ENCODE measurements around the gene ADAMTS4. TPM values are rescaled to one million over a fixed set of nuclear protein-coding genes. Genes with fewer than 3 reads are reported as not detected.

Gene ADAMTS4
- total RNA-seq, 1 experiment from 2014 or later: 9.1 TPM

- peaks cover 23% of the 10 kb centered on the region for H3K36me3 Mint-ChIP-seq
- POLR2A ChIA-PET: interaction anchor here (0.6 to 2.5 kb wide), 7 partner anchors 11 to 60 kb away, joined by 3 to 13 read pairs (median 4); partner anchors contain the start of genes ADAMTS4, B4GALT3, DEDD and TOMM40L
- peak; percentile 94 for DNase-seq (ENCODE audit: low spot score)
- peak within 1 kb of the TSS; percentile 13 for H3K27ac Mint-ChIP-seq
- ATAC-seq: peak; percentile 95
- CTCF ChIA-PET: interaction anchor here (0.6 to 2.8 kb wide), 30 partner anchors 8 to 274 kb away, joined by 3 to 41 read pairs (median 4); partner anchors contain the start of genes ADAMTS4, B4GALT3, DEDD and F11R
- H3K9me3 Mint-ChIP-seq: no peaks in the 10 kb centered on the region
- H3K4me1 Mint-ChIP-seq: peaks cover 8% of the 10 kb centered on the region
- H3K27me3 Mint-ChIP-seq (ENCODE audit: low read depth): no peaks in the 10 kb centered on the region
- H3K4me3 Mint-ChIP-seq: peak within 1 kb of the TSS; percentile 79
- no peak for TF ChIP-seq CBFB (CRISPR knock-in tag; IDR thresholded peaks at IDR 0.05; ENCODE audit: low read depth)
- TF ChIP-seq SMAD4 (CRISPR knock-in tag; IDR thresholded peaks at IDR 0.05): no peak
- no peak for TF ChIP-seq MXD4 (CRISPR knock-in tag; IDR thresholded peaks at IDR 0.05; ENCODE audit: borderline replicate concordance)
- no peak for TF ChIP-seq ESRRA (CRISPR knock-in tag; IDR thresholded peaks at IDR 0.05; ENCODE audit: borderline replicate concordance)
- TF ChIP-seq RORB (CRISPR knock-in tag; IDR thresholded peaks at IDR 0.05): no peak
- TF ChIP-seq ZNF232 (CRISPR knock-in tag; IDR thresholded peaks at IDR 0.05): 0 out of 2 replicates have a peak, but pooled peaks have one; percentile 19
- TF ChIP-seq JAZF1 (CRISPR knock-in tag; IDR thresholded peaks at IDR 0.05): no peak
- no peak for TF ChIP-seq ZSCAN18 (CRISPR knock-in tag; IDR thresholded peaks at IDR 0.05)
- TF ChIP-seq CTCF (IDR thresholded peaks at IDR 0.05): peak; percentile 28; the same call in 1 of the 2 replicates
- no peak for TF ChIP-seq ZNF263 (CRISPR knock-in tag; IDR thresholded peaks at IDR 0.05; ENCODE audit: low read depth)
- no peak for TF ChIP-seq ZBTB21 (CRISPR knock-in tag; IDR thresholded peaks at IDR 0.05; ENCODE audit: borderline replicate concordance)
- no peak for TF ChIP-seq NR3C1 (CRISPR knock-in tag; conservative IDR thresholded peaks at IDR 0.05; ENCODE audit: low read depth)
- TF ChIP-seq ZNF423 (CRISPR knock-in tag; IDR thresholded peaks at IDR 0.05): no peak
- peak; percentile 46; the same call in 1 of the 2 replicates for TF ChIP-seq ARID4B (CRISPR knock-in tag; IDR thresholded peaks at IDR 0.05; ENCODE audit: borderline replicate concordance)
- peak; percentile 64; the same call in 1 of the 2 replicates for TF ChIP-seq USF1 (CRISPR knock-in tag; IDR thresholded peaks at IDR 0.05)
- TF ChIP-seq NR2C2 (CRISPR knock-in tag; IDR thresholded peaks at IDR 0.05): no peak
- TF ChIP-seq MYBL2 (CRISPR knock-in tag; IDR thresholded peaks at IDR 0.05): peak; percentile 46; the same call in 1 of the 2 replicates
- no peak for TF ChIP-seq ZNF317 (CRISPR knock-in tag; IDR thresholded peaks at IDR 0.05; ENCODE audit: borderline replicate concordance, low read depth)
- no peak for TF ChIP-seq CDX4 (CRISPR knock-in tag; IDR thresholded peaks at IDR 0.05; ENCODE audit: borderline replicate concordance)
- TF ChIP-seq ZNF416 (CRISPR knock-in tag; IDR thresholded peaks at IDR 0.05): 0 out of 2 replicates have a peak, but pooled peaks have one; percentile 6
- TF ChIP-seq E2F4 (CRISPR knock-in tag; IDR thresholded peaks at IDR 0.05; ENCODE audit: borderline replicate concordance, low read depth): no peak
- TF ChIP-seq NFE2L1 (CRISPR knock-in tag; IDR thresholded peaks at IDR 0.05): no peak
These were observed 32.8 kb downstream of the ADAMTS4 start, which contains the start of gene PPOX for GRCh38 chr1:161165742-161166668. TSS of gene PPOX (plus strand) at chr1:161166426. CDS start at chr1:161166848, 422 bp downstream.
